Measurements from ENCODE around the gene CIB4.

- TF ChIP-seq EP300 (IDR thresholded peaks at IDR 0.05; ENCODE audit: low read depth) (no peak), POLR2A (IDR thresholded peaks at IDR 0.05) (no peak)
Measured at GRCh38 chr2:26682155-26682554, 41.0 kb upstream of the CIB4 start.

All from transverse colon (tissue), 1 donor.